Kidney capillary endothelial cell (primary cell): Measurements from ENCODE around the gene AK8.

Source experiments
- DNase-seq: peaks from one replicate; pipeline ENCODE4 v3.0.0-alpha.2; 2018; ENCODE audit warnings: low spot score

The AK8 gene

DNA sequence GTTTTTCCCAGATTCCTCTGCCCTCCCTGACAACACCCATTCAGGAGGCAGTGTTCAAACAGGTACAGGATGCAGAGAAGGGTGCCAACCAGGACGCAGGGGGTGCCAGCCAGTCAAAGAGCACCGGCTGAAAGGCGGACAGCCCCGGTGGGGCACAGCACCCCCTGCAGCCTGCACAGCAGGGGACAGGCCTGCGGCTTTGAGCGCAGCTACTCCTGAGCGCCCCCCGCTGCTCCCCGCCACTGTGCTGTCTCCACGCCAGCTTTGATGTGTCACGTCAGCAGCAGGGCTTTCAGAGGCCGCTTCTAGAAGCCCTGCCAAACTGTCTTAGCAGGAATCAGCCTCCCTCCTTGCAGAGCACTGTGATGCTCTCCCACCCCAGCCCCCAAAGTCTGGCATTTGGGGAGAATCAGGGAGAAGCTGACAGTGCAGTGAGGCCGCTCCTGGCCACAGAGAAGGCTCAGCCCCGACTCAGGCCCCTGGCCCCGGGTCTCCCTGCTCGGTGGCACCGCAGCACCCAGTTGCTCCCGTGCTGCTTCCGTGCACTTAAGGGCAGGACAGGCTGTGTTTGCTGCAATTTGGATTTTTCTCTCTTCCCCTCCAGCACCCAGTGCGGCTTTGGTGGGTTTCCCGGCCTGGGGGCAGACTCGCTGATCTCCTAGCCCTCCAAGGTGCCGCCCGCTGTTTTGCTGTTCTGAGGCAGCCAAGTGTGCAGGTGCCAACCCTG lies 20.3 kb downstream of the AK8 start:
- no peak for DNase-seq

DNA sequence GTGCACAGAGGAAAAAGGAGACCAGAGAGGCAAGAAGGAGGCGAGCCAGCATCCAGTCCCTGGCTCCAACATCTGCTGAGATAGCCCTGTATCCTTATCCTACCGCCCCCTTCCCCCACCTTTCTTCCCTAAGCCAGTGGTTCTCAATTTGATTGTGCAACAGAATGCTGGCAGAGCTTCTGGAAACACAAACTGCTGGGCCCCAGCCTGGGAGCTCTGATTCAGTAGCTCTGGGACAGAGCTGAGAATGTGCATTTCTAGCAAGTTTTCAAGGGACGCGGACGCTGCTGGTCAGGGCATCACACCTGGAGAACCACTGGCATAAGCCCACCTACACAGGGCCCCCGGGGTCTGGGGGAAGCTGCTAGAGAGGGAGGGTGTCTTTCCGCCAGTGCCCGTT lies 21.1 kb downstream of the AK8 start:
- DNase-seq = no peak

DNA sequence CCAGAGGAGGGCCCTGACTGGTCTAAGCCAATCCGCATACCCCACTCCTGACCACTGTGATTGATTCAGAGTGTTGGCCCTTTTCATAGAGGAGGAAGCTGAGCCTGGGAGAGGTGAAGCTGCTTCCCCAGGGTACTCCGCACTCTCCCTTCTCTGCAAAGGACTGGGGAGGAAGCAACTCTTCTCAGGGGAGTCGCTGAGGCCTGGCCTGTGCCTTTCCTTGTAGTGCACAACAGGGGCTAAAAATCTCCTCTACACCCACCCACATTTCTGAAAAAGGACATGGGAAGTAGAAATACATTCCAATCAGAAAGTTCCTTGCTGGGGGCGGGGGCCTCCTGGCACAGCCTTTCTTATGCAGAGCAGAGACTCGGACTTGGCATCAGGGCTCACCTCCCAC lies 22.2 kb downstream of the AK8 start:
- no peak for DNase-seq

DNA sequence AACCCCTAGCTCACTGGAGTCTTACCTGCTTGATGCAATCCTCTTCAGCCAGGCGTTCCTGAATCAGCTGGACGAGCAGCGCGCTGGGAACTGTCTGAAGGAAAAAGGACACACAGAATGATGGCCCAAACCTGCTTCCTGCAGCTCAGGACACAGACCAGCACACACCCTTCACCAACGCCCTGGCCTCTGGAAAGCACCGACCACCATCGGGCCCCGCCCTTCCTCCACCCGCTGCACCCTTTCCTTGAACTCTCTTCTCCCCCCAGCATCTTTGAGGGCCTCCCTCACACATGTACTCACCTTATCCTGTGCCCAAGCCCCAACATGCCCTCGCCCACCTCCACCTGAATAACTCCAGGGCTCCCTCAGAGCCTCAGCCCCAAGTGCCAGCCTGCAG lies 23.3 kb downstream of the AK8 start:
- DNase-seq = no peak

DNA sequence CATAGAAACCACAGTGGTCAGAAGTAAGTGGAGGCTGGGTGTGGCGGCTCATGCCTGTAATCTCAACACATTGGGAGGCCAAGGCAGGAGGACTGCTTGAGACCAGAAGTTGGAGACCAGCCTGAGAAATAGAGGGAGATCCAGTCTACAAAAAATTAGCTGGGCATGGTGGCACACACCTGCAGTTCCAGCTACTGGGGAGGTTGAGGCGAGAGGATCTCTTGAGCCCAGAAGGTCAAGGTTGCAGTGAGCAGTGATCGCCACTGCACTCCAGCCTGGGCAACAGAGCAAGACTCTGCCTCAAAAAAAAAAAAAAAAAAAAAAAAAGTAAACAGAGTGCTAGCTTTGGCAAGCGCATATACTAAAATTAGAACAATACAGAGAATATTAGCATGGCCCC lies 24.6 kb downstream of the AK8 start:
- no peak for DNase-seq

DNA sequence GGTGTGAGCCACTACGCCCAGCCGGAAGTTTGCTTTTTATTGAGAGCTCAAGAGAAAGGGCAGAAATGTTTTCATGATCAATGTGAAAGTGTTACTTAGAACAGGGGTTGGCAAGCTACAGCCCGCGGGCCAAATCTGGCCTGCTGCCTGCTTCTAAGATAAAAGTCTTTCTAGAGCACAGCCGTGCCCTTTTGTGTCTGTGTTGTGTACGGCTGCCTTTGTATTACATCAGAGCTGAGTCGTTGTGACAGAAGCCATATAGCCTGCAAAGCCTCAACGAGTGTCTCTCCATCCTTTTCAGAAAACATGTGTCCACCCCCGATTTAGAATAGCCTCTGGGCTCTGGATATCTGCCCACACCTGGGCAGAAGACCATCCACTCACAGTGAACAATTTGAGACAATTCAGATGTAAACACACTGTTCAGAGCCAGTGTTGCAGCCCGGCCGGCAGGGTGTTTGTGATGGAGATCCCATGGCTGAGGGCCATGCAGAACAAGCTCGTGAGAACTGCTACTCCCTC lies 28.8 kb downstream of the AK8 start:
- DNase-seq = no peak

DNA sequence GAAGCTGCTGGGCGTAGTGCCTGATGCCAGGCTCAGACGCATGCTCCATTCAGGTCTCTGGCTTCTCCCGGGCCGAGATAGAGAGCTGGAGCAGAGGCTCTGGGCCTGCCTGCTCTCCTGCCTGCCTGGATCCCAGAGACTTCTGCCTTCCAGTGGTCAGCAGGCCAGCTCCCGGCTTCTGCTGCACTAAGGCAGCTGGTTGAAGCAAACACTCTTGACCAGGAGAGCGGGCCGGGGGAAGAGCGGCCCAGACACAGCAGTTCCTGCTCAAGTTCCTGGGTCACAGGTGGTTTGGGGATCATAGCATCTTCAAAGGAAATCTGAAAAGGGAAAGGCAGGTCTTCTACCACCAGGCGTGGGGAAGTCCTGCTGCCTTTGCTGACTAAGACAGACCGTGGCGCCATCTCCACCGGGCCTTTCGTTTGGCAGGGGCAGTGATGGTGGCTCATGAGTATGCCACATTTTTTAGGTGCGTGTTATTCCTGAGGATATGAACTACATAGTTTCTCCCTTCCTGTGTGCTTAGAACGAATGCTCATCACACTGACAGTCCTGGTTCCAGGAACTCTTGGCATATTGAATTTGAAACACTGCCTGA lies 31.1 kb downstream of the AK8 start:
- DNase-seq = no peak

DNA sequence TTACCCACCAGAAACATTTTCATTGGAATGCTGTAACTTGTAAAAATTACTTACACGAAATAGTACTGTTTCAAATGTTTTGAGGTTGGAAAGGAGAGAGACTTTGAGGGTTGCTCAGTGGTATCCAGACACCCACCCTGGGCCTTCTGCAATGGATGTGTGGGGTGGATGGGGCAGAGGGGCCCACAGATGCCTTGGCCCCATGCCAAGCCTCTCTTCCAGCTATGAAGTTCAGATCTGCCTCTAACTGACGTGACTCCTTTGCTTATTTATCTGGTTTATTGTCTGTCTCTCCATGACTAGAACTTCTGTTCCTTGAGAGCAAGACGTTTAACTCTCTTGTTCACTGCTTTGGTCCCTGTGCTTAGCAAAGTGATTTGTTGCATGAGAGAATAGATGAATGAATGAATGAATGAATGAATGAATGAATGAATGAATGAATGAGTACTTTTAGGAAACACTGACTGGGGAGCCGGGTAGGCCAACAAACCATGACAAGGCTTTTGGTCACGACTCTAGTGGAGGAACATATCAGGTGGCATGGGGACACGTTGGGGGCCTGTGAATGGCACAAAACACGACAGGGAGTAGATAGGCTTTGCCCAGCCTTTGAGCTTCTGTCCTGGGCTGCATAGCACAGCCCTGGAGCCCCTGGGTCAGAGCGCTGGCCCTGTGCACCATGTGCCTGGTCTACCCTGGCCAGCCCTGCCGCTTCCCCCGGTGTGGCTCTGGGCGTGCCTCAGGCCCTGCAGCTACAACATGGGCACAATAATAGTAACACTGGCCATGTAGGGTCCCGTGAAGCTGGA lies 31.8 kb downstream of the AK8 start:
- no peak for DNase-seq

DNA sequence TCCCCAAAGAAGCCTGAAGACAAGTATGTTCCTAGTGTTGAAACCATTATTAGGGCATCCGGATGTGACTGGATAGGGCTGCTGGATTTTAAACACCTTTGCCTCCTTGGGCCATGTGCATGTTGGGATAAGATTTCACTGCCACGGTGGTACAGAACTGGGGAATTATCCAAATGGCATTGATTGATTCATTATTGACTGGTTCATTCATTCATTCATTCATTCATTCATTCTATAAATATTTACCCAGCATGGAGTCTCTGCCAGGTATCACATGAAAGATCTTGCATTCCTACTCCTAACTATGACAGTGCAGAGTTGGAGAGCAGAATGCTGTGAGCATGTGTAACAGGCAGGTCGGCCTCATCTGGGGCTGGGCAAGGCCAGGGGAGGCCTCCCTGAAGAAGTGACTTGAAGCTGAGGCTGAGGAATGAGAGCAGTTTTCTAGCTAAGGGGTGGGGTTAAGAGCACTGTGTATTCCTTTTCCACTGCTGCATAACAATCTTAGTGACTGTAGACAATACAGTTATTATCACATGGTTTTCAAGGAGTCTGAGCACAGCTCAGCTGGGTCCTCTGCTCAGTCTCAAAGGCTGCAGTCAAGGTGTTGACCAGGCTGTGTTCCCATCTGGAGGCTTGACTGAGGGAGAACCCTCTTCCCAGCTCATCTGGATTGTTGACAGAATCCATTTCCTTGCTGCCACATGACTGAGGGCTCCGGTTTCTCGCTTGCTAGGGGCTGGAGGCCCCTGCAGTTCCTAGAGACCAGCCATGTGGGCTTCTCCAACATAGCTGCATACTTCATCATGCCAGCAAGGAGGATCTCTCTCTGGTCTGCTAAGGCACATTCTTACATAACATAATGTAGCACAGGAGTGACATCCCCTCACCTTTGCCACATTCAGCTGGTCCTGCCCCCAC lies 35.7 kb downstream of the AK8 start:
- no peak for DNase-seq

DNA sequence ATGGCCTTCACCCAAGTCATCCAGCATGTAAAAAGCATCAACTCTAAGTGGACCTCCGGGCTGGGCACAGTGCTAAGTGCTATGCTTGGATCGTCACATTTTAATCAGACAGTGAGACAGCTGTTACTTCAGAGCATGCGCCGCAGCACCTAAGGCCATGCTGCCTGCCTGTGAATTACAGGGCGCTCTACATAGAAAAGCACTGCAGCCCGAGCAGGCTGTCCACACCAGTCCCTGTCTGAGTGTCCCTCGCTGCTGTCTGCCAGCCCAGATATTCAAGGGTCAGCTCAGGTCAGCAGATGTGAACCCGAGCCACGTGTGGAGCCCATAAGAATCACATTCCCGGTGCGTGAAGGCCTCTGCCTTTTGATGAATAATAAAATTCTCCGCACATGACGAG lies 37.1 kb downstream of the AK8 start:
- DNase-seq = no peak

DNA sequence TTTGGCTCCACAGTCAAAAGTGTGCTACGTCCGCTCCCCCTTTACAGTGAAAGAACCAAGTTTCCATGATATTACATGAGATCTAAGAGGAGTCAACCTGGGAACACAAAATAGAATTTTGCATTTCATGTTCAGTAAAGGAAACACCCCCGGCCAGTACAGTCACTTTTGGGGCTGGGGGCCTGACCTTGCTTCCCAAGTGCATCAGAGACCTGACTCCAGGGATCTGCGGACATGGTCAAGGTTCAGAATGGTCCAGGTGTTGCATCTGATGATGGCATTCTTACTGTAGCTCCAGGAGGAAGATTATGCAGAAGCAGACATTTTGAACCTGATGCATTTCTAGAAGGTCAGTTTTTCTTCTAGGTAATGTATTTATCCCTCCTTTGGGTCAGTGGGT lies 39.8 kb downstream of the AK8 start:
- no peak for DNase-seq

DNA sequence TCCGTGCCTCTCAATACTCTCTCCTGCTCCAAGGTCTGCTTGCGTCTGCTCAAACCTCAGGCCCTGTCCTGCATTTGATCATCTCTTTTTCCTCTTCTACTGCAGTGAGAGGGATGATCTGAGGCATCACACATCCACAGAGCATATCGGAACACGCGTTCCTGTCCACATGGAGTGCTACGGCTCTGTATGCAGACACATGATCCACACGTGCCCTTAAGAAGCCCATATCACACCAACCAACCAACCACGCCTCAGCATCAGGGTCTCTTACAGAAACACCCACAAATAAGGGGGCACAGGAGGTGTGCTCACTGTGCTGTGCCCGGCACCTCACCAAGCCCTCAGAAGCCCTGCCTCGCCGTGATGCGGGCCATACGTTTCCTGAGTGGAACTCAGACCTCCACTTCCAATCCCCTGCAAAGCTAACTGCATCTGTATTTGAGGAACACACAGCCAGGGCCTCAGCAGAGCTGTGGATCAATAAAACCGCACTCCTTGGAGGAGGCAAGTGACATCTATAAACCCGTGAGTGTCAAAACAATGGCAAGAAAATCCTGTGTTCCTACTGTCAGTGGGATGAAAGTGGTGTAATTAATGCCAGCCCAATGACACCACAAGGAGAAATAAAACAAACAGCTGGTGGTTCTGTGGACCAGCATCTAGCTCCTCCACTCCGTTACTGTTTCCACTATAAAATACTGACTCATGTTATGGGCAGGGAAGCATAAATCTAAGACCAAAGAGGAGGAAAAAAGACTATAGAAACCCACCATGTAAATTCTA lies 40.4 kb downstream of the AK8 start:
- no peak for DNase-seq

DNA sequence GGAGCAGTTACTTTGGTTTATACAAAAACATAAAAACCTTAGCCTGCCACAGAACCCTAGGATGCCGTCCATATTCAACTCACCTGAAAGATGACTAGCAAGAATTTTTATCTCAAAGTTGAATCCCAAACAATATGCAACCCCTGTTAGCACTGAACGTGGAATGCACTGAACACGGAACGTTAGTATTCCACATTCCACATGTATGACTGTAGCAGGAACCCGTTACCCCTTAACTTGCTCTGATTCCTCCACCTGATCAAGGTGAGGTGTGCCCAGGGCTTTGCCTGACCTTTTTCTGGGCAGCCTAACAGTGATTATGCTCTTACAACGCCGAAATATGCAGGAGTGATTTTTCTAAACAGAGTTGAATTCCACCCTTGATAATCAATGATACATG lies 43.7 kb downstream of the AK8 start:
- DNase-seq = no peak

DNA sequence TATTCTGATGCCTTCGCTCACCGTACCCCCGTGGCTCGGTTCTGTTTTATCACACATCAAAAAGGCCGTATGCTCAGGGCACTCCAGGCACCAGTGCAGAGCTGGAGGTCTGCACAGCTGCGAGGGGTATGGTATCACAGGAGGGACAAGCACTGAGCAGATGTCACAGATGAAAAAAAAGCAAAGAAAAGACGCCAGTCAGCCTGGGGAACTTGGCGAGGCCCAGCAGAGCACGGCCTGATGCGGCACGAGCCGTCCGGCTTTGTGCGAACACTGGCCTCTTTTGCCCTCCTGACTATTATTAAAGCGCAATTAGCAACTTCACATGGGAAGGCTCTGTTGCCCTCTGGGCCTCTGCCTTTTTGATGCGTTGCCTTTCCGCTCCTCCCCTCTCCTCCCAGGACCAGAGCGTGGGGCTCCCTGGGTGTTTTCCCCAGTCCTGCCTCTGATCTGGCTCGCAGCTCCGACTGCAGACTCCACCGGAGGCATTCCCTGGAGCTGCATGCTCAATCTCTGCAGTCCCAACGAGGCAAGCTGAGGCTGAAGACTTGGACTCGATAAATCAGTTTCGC lies 44.4 kb downstream of the AK8 start:
- no peak for DNase-seq

DNA sequence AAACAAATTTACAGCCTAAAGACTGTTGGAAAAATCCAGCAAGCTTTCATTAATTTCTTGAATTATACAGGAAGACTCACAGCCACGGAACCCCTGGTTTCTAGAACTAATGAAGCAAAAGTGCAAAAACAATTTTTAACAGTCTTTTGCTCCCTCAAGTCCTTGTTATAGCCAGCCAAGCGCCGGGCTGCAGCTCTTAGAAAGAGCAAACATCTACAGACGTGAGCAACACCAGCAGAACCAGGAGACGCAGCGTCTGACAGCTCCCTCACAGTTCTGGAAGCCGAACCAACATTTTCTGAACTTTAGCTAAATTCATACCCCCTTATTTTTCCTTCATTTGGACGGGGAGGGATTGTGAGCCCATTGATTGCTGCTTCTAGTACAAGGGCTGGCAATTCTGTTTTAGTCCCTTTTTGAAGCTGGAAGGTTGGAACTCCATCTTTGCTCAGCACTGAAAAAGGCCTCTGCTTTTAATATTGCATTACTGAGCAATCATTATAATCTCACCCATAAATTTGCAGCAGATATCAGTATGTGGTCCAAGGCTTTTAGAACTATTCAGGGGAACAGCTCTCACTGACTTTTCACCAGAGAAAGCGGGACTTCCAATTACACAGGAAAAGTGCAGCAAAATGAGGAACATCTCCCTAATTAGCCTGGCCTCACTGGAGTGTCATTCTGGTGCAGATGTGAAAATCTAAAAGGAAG lies 45.8 kb downstream of the AK8 start:
- DNase-seq = no peak

DNA sequence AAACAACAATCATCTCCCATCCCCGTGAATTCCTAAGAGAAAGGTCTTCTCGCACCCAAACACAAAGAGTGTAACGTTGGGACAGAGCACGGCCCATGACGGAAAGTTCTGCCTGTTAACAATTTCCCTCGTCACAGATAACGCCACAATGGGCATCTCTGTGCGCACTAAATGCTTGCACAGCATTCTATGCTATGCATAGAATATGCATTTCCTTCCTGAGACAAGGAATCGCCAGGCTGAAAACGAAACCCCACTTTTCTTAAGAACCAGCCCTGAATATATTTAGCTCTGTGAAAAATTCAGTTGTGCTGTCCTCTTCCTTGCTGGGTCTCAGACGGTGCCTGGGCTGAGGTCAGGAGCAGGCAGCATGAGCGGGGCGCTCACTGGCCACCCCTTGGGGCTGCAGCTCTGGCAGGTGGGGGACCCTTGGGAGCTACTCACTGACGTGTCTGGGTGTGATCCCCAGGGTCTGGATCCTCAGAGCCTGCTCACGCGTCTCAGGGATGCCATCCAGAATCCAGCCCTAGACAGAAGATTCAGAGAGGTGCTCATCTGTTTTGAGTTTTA lies 49.8 kb downstream of the AK8 start:
- no peak for DNase-seq

DNA sequence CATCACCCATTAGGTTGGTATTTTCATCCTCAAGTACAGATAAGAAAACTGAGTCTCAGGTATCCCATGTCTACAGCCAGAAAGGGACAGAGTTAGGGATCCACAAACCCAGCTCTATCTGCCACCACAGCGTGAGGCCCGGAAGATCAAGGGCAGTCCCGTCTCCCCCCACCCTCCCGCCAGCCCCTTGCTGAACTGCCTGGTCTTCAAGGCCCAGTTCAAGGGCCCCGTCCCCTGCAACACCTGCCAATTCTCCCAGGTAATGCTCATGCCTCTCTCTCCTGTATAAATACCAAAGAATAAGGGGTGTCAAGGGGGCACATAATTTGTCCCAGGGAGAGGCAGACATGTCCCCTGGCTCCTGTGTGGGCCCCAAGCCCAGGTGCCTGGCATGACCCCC lies 50.7 kb downstream of the AK8 start:
- no peak for DNase-seq

DNA sequence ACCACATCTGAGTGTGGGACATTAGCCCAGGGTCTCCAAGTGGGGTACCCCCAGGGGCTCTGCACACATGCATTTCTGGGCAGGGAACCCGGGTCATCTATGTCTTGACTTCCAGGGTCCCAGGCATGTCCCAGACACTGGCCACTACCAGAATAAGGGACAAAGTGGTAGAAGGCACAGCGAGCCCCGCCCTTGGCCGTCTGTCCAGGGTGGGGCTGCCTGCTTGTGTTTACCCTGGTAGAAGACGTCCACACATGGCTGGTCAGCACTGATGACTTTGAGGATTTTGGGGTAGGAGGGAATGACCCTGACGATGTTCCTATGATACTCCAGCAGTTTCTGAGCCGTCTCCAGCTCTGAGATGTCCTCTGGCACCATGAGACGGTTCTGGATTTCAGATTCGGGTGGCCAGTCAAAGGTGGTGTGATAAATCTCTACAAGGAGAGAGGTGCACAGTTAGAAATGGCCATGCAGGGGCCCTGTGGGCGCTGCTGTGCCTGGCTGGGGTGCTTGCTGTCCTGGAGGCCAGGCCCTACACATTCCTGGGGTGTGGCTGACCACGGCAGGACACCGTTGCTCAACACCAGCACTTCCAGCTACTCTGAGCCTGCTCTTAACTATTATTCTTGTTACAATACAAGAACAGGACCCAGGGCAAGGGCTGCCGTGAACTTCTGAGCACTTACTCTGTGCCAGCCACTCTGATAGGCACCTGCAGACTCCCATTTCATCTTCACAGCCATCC lies 51.3 kb downstream of the AK8 start:
- DNase-seq = no peak

DNA sequence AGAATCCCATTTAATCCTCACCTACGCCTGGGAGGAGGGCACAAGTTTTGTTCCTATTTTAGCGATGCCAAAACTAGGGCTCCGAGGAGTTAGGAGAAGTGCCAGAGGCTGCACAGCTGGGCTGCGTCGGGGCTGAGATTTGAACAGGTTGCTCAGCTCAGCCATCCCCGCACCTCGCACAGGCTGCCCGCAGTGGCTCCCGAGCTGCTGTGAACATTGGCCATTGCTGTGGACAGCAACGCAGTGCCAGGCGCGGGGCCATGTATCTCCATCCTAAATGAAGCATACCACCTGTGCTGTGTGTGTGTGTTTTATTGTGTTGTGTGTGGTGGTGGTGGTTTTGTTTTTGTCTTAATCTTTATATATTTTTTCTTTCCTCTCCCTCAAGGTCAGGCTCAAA lies 52.0 kb downstream of the AK8 start:
- DNase-seq = no peak
